NCI-H1105 (cell line): ENCODE results near the gene MAPKBP1.
"Not testable (repeated sequence)": the region's sequence is repeated elsewhere in the genome, so short reads cannot be mapped to it uniquely, and the experiment has no call there.

ENCODE experiments used
- DNase-seq: peaks from one replicate; lab custom pipeline; 2025; lab: John Stamatoyannopoulos, UW

Gene MAPKBP1

GRCh38 chr15:41774062-41774881 is at the start of gene MAPKBP1:
Gene MAPKBP1 (plus strand): TSS chr15:41774484. CDS start chr15:41775276, 792 bp downstream.
- peak; percentile 91 for DNase-seq

GRCh38 chr15:41727143-41727542 is 47.1 kb upstream of the MAPKBP1 start:
- DNase-seq: no peak

- not testable (repeated sequence) for DNase-seq
Observed at GRCh38 chr15:41728061-41728460, 46.2 kb upstream of the MAPKBP1 start.

GRCh38 chr15:41730543-41730942 is 43.7 kb upstream of the MAPKBP1 start:
- DNase-seq: no peak

GRCh38 chr15:41732483-41732882 is 41.8 kb upstream of the MAPKBP1 start:
- no peak for DNase-seq

GRCh38 chr15:41734079-41734478 is 40.2 kb upstream of the MAPKBP1 start:
- no peak for DNase-seq

GRCh38 chr15:41735046-41735445 is 39.2 kb upstream of the MAPKBP1 start:
- no peak for DNase-seq

- DNase-seq: not testable (repeated sequence)
Observed at GRCh38 chr15:41735492-41735891, 38.8 kb upstream of the MAPKBP1 start.

- no peak for DNase-seq
Observed at GRCh38 chr15:41746802-41747201, 27.5 kb upstream of the MAPKBP1 start.

GRCh38 chr15:41756198-41756597 is 18.1 kb upstream of the MAPKBP1 start:
- no peak for DNase-seq

- peak; percentile 7 for DNase-seq
Observed at GRCh38 chr15:41772720-41773331, 1.5 kb upstream of the MAPKBP1 start.

- no peak for DNase-seq
Observed at GRCh38 chr15:41773332-41773728, 954 bp upstream of the MAPKBP1 start.

GRCh38 chr15:41773729-41774061 is 589 bp upstream of the MAPKBP1 start:
- no peak for DNase-seq

- no peak for DNase-seq
Observed at GRCh38 chr15:41774882-41775417, 666 bp downstream of the MAPKBP1 start.

- no peak for DNase-seq
Observed at GRCh38 chr15:41775651-41776050, 1.4 kb downstream of the MAPKBP1 start.

- no peak for DNase-seq
Observed at GRCh38 chr15:41777421-41777973, 3.2 kb downstream of the MAPKBP1 start.

GRCh38 chr15:41778521-41778920 is 4.2 kb downstream of the MAPKBP1 start:
- no peak for DNase-seq

- DNase-seq: no peak
Observed at GRCh38 chr15:41779662-41780157, 5.4 kb downstream of the MAPKBP1 start.

GRCh38 chr15:41780266-41780665 is 6.0 kb downstream of the MAPKBP1 start:
- no peak for DNase-seq

- DNase-seq: no peak
Observed at GRCh38 chr15:41780727-41781126, 6.4 kb downstream of the MAPKBP1 start.

GRCh38 chr15:41782371-41783282 is 8.3 kb downstream of the MAPKBP1 start:
- DNase-seq: no peak

GRCh38 chr15:41783296-41783695 is 9.0 kb downstream of the MAPKBP1 start:
- DNase-seq: no peak
